Muscle layer of colon (tissue), 2 donors: Measurements from ENCODE around the gene DFFB.

Experiments
- H3K27ac ChIP-seq: one replicate; pipeline ENCODE4 v1.7.0; 2013; ENCODE audit warnings: low read depth, mild to moderate bottlenecking, low read length, moderate library complexity
- H3K27me3 ChIP-seq, 2 donors: one replicate each; pipeline ENCODE4 v1.7.0; 2013; ENCODE audit warnings: low read length in 2 of 2, mild to moderate bottlenecking in 2 of 2; ENCODE audit not compliant: insufficient read depth in 2 of 2, control insufficient read depth in 1 of 2
- H3K36me3 ChIP-seq: one replicate; pipeline ENCODE4 v1.7.0; 2013; ENCODE audit warnings: mild to moderate bottlenecking, low read length; ENCODE audit not compliant: insufficient read depth
- H3K4me1 ChIP-seq: one replicate; pipeline ENCODE4 v1.7.0; 2013; ENCODE audit warnings: mild to moderate bottlenecking, low read length; ENCODE audit not compliant: insufficient read depth
- H3K4me3 ChIP-seq, 2 donors: one replicate each; pipeline ENCODE4 v1.7.0; 2013; ENCODE audit warnings: low read length in 2 of 2, low read depth in 1 of 2, mild to moderate bottlenecking in 1 of 2, moderate library complexity in 1 of 2
- H3K9ac ChIP-seq: one replicate; pipeline ENCODE4 v1.7.0; 2013; ENCODE audit warnings: low read length
- H3K9me3 ChIP-seq: one replicate; pipeline ENCODE4 v1.7.0; 2013; ENCODE audit warnings: mild to moderate bottlenecking, low read length
- donor health status: abdominal sarcoma.
- donor health status: Adenocarcinoma of cecum.

Gene DFFB

DNA sequence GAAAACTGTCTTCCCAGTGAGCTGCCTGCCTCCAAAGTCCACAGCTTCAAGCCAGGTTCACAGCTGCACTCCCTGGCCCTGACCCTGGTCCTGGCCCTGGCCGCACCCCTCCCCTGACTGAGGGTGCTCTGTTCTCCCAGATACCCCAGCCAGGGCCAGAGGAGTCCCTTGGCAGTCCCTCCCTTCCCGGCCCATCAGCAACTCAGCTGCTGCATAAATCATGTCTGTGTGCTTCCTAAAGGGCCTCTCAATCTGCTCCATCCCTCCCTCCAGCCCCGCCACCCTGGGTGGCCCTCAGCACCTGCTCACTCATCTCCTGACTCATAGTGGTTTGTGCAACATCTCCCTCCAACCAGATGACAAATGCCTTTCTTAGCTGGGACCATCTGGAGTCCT, 67.5 kb downstream of the DFFB start:
- H3K4me3 ChIP-seq = no peak overlapping the region
- no peak overlapping the region for H3K9ac ChIP-seq
- no peak overlapping the region for H3K27ac ChIP-seq
- H3K36me3 ChIP-seq = no peaks in the 10 kb centered on the region
- no peaks in the 10 kb centered on the region for H3K27me3 ChIP-seq
- no peaks in the 10 kb centered on the region for H3K4me1 ChIP-seq
- no peaks in the 10 kb centered on the region for H3K9me3 ChIP-seq

DNA sequence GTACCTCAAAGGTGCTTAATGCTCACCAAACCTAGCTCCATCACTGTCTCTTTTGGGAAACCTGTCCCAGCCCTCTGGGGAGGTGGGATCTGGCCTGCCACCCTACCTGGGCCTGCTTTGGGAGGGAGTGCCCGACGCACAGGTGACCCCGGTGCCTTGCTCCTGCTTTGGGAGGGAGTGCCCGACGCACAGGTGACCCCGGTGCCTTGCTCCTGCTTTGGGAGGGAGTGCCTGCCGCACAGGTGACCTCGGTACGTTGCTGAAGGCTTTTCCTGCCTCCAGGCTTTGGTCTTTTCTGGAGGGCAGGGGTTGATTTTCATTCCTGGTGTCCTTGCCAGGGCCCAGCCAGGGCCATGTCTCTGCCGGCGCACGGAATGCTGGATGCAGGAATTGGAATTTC, 68.0 kb downstream of the DFFB start:
- Histone ChIP-seq H3K27ac (no peak overlapping the region), H3K9me3 (no peaks in the 10 kb centered on the region), H3K4me1 (no peaks in the 10 kb centered on the region), H3K27me3 (no peaks in the 10 kb centered on the region), H3K9ac (no peak overlapping the region), H3K36me3 (no peaks in the 10 kb centered on the region), H3K4me3 (no peak overlapping the region)

DNA sequence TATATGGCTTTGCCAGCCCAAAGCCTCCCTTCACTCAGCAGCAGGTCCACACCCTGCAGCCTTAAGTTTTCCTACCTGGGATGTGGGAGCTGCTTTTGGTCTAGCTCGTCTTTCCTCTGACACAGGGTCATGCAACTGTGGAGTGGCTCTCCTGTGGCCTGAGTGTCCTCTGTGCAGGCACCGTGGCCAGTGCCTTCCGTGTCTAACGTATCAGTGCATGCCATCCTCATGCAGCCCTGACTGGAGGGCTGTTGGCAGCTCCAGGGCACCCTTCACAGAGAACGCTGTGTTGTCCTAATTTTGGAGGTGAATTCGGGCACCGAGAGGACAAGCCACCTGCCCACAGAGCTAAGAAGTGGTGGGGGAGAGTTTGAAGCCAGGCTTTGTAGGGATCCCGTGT, 68.5 kb downstream of the DFFB start:
- no peaks in the 10 kb centered on the region for H3K9me3 ChIP-seq
- H3K27ac ChIP-seq = no peak overlapping the region
- H3K9ac ChIP-seq = no peak overlapping the region
- H3K36me3 ChIP-seq = no peaks in the 10 kb centered on the region
- peaks cover 0 to under 1% of the 10 kb centered on the region in 2 donors for H3K27me3 ChIP-seq
- H3K4me3 ChIP-seq = no peak overlapping the region
- no peaks in the 10 kb centered on the region for H3K4me1 ChIP-seq

DNA sequence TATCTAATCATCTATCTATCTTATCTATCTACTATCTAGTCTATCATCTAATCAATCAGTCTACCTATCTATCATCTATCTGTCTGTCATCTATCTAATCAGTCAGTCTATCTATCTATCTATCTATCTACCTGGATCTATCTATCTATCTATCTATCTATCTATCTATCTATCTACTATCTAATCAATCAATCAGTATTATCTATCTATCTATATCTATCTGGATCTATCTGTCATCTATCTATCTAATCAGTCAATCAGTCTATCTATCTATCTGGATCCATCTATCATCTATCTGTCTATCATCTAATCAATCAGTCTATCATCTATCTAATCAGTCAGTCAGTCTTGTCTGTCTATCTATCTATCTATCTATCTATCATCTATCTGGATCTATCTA, 69.7 kb downstream of the DFFB start:
- no peak overlapping the region for H3K4me3 ChIP-seq

DNA sequence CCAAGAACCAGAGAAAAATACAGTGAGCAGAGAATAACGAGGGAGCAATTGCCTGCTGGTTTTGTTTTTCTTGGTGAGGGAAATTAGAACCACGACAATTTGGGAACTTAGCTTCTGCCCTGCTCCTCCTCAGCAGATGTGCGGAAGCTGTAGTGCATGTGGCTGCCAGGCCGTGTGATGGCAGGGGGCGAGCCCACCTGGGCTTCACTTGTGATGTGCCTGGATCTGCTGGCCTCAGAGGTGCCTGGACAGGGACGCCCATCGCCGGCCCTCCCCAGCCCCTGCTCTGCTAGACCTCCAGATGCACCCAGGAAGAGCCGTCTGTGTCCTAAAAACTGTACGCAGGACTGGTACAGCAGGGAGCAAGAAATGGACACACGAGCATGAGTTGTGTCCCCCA, 71.3 kb downstream of the DFFB start:
- no peak overlapping the region for H3K9ac ChIP-seq
- no peaks in the 10 kb centered on the region for H3K36me3 ChIP-seq
- peaks cover 6 to 7% of the 10 kb centered on the region in 2 donors for H3K27me3 ChIP-seq
- H3K4me1 ChIP-seq = no peaks in the 10 kb centered on the region
- no peak overlapping the region for H3K27ac ChIP-seq
- no peaks in the 10 kb centered on the region for H3K9me3 ChIP-seq
- H3K4me3 ChIP-seq = no peak overlapping the region

More for the DNA sequence above, 69.7 kb downstream of the DFFB start:
- H3K4me1 ChIP-seq = no peaks in the 10 kb centered on the region
- no peak overlapping the region for H3K27ac ChIP-seq
- no peaks in the 10 kb centered on the region for H3K9me3 ChIP-seq
- H3K27me3 ChIP-seq = peaks cover 6 to 7% of the 10 kb centered on the region in 2 donors
- no peaks in the 10 kb centered on the region for H3K36me3 ChIP-seq
- H3K9ac ChIP-seq = no peak overlapping the region

DNA sequence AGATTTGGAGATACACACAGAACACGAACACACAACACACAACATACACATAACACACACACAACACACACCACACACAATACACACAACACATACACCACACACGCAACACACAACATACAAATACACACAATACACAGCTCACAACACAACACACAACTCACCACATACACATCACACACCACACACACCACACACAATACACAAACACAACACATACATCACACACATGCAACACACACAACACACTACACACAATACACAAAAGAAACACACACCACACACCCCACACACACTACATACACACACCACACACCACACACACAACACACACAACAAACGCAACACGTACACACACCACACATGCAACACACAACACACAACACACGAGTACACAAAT, 71.8 kb downstream of the DFFB start:
- H3K4me1 ChIP-seq = no peaks in the 10 kb centered on the region
- H3K27ac ChIP-seq = no peak overlapping the region
- H3K9me3 ChIP-seq = no peaks in the 10 kb centered on the region
- H3K4me3 ChIP-seq = no peak overlapping the region
- no peak overlapping the region for H3K9ac ChIP-seq
- H3K36me3 ChIP-seq = no peaks in the 10 kb centered on the region
- H3K27me3 ChIP-seq = peaks cover 6 to 7% of the 10 kb centered on the region in 2 donors

DNA sequence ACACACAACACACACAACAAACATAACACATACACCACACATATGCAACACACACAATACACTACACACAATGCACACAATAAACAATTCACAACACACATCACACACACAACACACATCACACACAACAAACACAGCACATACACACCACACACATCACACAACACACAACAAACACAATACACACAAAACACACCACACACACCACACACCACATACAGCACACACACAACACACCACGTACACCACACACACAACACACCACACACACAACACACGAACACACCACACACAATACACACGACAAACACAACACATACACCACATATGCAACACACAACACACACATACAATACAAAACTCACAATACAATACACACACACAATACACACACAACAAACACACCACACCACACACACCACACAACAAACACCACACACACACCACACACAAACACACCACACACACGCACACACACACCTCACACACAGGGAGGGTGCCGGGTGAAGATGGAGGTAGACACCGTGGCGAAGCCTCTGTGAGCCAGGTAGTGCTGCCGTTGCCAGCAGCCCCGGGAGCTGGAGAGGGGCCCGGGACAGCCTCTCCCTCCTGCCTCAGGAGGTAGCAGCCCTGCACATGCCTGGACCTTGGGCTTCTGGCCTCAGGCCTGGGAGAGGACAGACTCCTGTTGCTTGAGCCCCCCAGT, 73.2 kb downstream of the DFFB start:
- no peak overlapping the region for H3K9ac ChIP-seq
- no peaks in the 10 kb centered on the region for H3K36me3 ChIP-seq
- H3K27me3 ChIP-seq = peaks cover 6 to 7% of the 10 kb centered on the region in 2 donors
- H3K4me1 ChIP-seq = no peaks in the 10 kb centered on the region
- H3K27ac ChIP-seq = no peak overlapping the region
- H3K9me3 ChIP-seq = no peaks in the 10 kb centered on the region
- H3K4me3 ChIP-seq = no peak overlapping the region

DNA sequence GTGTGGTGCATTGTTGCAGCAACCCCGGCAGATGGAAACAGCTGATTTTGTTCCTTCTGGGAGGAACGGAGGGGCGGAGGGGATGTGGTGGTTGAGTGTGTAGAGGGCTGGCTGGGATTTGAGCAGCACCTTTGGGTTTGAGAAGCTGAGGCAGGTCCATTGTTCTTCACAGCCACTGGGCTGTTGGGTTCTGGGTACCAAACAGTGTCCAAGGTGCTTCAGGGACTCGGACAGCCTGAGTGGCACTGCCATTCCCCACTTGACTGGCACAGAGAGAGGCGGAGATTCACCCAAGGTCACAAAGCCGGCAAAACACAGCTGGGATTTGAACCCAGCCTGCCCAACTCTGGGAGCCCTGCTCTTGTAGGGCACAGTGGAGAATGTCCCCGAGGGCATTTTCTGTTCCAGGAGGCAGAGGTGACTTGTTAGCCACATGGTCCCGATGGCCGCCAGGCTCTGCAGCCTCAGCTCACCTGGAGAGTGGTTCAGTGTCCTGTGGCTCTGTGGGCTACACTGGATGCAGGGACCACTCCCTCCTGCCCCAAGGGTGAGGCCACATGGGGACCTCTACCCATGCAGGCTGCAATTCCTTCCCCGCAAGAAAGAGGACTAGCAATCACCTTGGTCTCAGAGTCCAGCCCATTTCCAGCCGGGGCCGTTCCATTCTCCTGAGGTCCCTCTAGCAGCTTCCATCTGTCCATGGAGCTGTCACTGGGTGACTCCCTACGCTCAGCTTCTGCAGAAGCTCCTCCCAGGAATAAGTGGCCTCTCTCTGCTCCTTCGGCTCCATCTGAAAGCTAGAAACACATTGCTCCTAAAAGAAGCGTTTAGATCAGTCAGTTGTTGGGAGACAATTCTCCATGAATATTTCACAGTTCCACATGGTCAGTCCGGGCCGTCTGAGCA, 74.0 kb downstream of the DFFB start:
- H3K9me3 ChIP-seq = no peaks in the 10 kb centered on the region
- no peaks in the 10 kb centered on the region for H3K36me3 ChIP-seq
- H3K27me3 ChIP-seq = peaks cover 6 to 7% of the 10 kb centered on the region in 2 donors
- no peaks in the 10 kb centered on the region for H3K4me1 ChIP-seq
- H3K9ac ChIP-seq = no peak overlapping the region
- H3K27ac ChIP-seq = no peak overlapping the region
- no peak overlapping the region for H3K4me3 ChIP-seq

DNA sequence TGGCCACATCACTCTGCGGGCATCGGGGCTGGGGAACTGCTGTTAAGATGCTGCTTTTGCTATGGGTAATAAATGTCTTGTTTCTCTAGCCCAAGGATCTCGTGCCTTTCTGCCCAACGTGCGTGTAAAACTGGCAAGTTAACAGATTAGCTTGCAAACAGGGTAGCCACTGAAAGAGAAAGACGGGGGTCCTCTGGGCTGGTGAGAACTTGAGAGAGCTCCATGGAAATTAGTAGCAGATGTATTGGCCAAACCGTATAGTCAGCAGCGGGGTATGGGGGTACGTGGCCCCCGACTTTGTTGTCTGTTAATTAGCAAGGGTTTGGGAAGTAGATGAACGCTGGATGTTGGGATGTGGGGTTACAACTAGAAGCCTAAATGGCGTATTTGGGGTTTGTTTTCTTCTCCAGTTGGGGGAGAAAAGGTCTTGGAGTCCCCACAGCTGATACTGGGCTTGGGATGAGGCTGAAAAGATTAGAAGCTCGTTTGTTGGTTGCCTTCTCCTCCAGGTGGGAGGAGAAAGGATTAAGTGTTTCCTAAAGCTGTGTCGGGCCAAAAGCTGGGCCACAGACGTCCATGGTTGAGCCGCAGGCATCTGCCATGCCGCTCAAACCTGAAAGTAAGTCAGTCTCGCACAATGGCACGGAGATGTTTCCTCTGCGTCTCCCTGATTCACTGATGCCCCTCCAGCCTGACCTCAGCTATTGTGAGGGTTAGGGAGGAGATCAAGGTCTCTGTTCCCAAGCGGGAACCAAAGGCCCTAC, 75.1 kb downstream of the DFFB start:
- H3K9ac ChIP-seq = no peak overlapping the region
- peaks cover 6 to 7% of the 10 kb centered on the region in 2 donors for H3K27me3 ChIP-seq
- no peaks in the 10 kb centered on the region for H3K4me1 ChIP-seq
- H3K27ac ChIP-seq = no peak overlapping the region
- H3K4me3 ChIP-seq = no peak overlapping the region
- H3K9me3 ChIP-seq = no peaks in the 10 kb centered on the region
- no peaks in the 10 kb centered on the region for H3K36me3 ChIP-seq
